ENCODE measurements around the gene LMX1B.

Gene LMX1B

DNA sequence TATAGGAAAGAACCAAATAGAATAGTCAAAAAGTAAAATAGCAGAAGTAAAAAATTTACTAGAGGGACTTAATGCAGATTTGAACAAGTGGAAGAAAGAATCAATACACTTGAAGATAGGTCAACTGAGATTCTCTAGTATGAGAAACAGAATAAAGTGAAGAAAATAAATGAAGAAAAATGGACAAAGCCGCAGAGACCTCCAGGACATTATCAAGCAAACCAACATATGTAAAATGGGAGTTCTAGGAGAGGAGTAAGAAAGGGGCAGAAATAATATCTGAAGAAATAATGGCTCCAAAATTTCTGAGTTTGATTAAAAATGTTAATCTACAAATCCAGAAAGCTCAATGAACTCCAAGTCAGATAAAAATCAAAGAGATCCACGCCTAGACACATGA, 121.1 kb downstream of the LMX1B start:
- no peak for DNase-seq (ENCODE audit: low read depth in 2 of 3, low spot score in 2 of 3)

DNA sequence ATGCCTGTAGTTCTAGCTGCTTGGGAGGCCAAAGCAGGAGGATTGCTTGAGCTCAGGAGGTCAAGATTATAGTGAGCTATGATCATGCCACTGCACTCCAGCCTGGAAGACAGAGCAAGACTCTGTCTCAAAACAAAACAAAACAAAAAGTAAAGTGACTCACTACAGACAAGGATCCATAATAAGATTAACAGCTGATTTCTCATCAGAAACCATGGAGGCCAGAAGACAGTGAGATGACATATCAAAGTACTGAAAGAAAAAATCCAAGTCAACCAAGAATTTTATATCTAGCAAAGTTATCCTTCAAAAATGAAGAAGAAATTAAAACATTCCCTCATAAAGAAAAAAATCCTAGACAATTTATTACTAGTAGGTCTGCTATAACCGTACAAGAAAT, 121.8 kb downstream of the LMX1B start:
- no peak for DNase-seq (ENCODE audit: low read depth in 2 of 3, low spot score in 2 of 3)

DNA sequence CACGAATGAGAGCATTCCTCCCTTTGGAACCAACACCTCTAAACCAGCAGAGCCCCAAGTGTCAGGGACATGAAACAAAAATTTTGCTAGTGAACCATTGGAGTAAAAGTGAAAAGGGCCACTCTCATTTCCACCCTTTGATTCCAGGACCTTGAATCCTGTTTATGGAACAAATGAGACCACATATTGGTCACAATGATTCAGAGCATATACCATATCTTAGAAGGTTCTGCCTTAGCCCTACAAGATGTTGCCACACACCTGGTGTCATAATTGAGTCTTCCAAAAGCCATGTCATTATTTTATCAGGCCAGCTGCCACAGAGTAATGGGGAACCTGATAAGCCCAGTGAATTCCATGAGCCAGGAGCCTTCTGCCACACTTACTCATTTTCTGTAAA, 124.8 kb downstream of the LMX1B start:
- no peak for DNase-seq (ENCODE audit: low read depth in 2 of 3, low spot score in 2 of 3)

DNA sequence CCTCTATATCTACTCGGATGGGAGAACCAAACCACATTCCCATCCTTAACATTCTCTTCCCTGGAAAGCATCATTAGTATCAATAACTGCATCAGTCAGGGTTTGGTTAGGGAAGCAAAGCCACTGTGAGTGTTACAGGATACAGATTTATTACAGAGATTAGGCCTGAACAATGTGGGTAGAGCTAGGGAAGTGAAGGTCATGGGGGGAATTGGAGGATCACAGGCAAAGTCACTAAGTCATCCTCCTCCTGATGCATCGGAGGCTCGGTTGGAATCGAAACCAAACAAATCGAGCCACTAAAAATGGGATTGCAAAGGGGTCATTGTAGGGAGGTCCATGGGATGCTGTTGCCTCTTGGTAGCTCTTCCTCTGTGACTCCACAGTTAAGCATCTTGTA, 129.3 kb downstream of the LMX1B start:
- no peak for DNase-seq (ENCODE audit: low read depth in 2 of 3, low spot score in 2 of 3)

DNA sequence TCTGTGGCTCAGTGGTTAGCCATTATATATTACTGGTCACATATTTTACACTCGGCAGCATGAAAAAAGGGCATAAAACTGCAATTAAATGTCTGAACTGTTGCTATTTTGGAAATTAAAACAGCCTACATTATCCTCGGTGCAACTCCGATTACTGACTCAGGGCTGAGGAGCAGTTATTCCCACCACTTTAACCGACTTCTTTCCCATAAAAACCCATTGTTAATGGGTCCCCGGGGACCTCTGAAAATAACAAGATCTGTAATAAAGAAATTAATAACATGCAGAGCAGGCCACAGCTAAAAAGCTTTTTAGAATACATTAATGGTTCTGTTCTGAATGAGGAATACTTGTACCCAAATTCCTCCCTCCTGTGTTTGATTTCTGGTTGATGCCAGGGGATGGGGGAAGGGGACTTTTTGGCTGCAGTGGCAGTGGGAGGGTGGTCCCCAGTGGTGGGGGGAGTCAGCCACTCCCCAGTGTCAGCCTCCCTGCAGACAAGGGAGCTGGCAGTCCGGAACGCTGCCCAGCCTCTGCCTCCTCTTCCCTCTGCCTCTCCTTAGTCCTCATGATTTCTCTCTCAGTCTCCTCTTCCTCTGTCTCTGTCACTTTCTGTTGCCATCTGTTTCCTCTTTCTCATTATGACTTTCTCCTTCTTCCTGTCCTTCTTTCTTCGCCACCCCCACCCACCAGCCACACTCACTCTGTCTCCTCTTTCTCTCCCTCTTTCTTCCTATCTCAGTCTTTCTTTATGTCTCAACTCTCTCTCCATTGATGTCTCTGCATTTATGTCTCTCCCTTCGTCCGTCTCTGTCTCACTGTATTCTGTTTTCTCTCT, 132.1 kb downstream of the LMX1B start:
- no peak for DNase-seq (ENCODE audit: low read depth in 2 of 3, low spot score in 2 of 3)
